Measurements from ENCODE around the gene CACNA1B.

GRCh38 chr9:138073408-138073807 lies 195.8 kb downstream of the CACNA1B start:
- TF ChIP-seq, protein P1, sequence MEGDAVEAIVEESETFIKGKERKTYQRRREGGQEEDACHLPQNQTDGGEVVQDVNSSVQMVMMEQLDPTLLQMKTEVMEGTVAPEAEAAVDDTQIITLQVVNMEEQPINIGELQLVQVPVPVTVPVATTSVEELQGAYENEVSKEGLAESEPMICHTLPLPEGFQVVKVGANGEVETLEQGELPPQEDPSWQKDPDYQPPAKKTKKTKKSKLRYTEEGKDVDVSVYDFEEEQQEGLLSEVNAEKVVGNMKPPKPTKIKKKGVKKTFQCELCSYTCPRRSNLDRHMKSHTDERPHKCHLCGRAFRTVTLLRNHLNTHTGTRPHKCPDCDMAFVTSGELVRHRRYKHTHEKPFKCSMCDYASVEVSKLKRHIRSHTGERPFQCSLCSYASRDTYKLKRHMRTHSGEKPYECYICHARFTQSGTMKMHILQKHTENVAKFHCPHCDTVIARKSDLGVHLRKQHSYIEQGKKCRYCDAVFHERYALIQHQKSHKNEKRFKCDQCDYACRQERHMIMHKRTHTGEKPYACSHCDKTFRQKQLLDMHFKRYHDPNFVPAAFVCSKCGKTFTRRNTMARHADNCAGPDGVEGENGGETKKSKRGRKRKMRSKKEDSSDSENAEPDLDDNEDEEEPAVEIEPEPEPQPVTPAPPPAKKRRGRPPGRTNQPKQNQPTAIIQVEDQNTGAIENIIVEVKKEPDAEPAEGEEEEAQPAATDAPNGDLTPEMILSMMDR (conservative IDR thresholded peaks at IDR 0.05 in 1 of 2, IDR thresholded peaks at IDR 0.05 in 1 of 2; ENCODE audit: low read depth in 1 of 2, low read length in 2 of 2) = no peak
- TF ChIP-seq EZH2 (IDR thresholded peaks at IDR 0.05; ENCODE audit: low read length, missing control alignments) = no peak

Measured in fibroblast of lung (primary cell).